GM23338 (cell line): Measurements from ENCODE around the gene IMPG2. TPM values are rescaled to one million over a fixed set of nuclear protein-coding genes. Genes with fewer than 3 reads are reported as not detected.

Experiments
- ATAC-seq: fragments of 200-7000 bp; cut with Tn5 transposase; 3 replicates; pipeline ENCODE4 v1.9.1; 2020
- DNase-seq: peaks from one replicate; pipeline ENCODE4 v3.0.0-alpha.2; 2015; ENCODE audit warnings: low spot score
- H2AFZ ChIP-seq: fragments of 200-600 bp; sonication (generic); 2 replicates; pipeline ENCODE4 v1.8.0; 2016; ENCODE audit warnings: antibody characterized with exemption, mild to moderate bottlenecking, moderate library complexity
- H3F3A ChIP-seq: fragments of 200-600 bp; sonication (generic); replicated peaks from 2 replicates; pipeline ENCODE4 v1.8.0; 2017; ENCODE audit warnings: antibody characterized with exemption, mixed run types, low read depth
- H3K27ac ChIP-seq: fragments of 200-600 bp; sonication (generic); 2 replicates; pipeline ENCODE4 v1.6.1; 2016; ENCODE audit warnings: low read depth
- H3K27me3 ChIP-seq: fragments of 200-600 bp; sonication (generic); 2 replicates; pipeline ENCODE4 v1.8.0; 2016; ENCODE audit warnings: mild to moderate bottlenecking, mixed run types, moderate library complexity; ENCODE audit not compliant: insufficient read depth
- H3K36me3 ChIP-seq: fragments of 200-600 bp; sonication (generic); 2 replicates; pipeline ENCODE4 v1.8.0; 2016; ENCODE audit warnings: mild to moderate bottlenecking; ENCODE audit not compliant: insufficient read depth
- H3K4me1 ChIP-seq: fragments of 200-600 bp; sonication (generic); 2 replicates; pipeline ENCODE4 v1.8.0; 2016; ENCODE audit warnings: mild to moderate bottlenecking, moderate library complexity; ENCODE audit not compliant: insufficient read depth
- H3K4me2 ChIP-seq: fragments of 200-600 bp; sonication (generic); 2 replicates; pipeline ENCODE4 v1.7.1; 2017; ENCODE audit warnings: mixed run types
- H3K4me3 ChIP-seq: fragments of 200-600 bp; sonication (generic); 2 replicates; pipeline ENCODE4 v1.6.1; 2016; ENCODE audit warnings: mixed run types
- H3K79me2 ChIP-seq: fragments of 200-600 bp; sonication (generic); replicated peaks from 2 replicates; pipeline ENCODE4 v1.8.0; 2017; ENCODE audit warnings: mild to moderate bottlenecking; ENCODE audit not compliant: insufficient read depth
- H3K9me2 ChIP-seq: fragments of 200-600 bp; sonication (generic); 2 replicates; pipeline ENCODE4 v1.8.0; 2017; ENCODE audit not compliant: insufficient read depth
- H4K20me1 ChIP-seq: fragments of 200-600 bp; sonication (generic); replicated peaks from 2 replicates; pipeline ENCODE4 v1.8.0; 2017; ENCODE audit warnings: mild to moderate bottlenecking; ENCODE audit not compliant: insufficient read depth
- H3K27ac Mint-ChIP-seq: 2 replicates; pipeline ENCODE4 v1.8.0; 2020; ENCODE audit warnings: inconsistent platforms, mild to moderate bottlenecking, moderate library complexity, mixed read lengths
- H3K27me3 Mint-ChIP-seq: 3 replicates; pipeline ENCODE4 v1.8.0; 2022; ENCODE audit warnings: low read depth, mild to moderate bottlenecking, moderate library complexity, mixed read lengths, inconsistent platforms; ENCODE audit not compliant: insufficient read depth, poor library complexity
- H3K36me3 Mint-ChIP-seq: 3 replicates; pipeline ENCODE4 v1.8.0; 2021; ENCODE audit warnings: low read depth, mild to moderate bottlenecking, inconsistent platforms, moderate library complexity, mixed read lengths
- H3K4me1 Mint-ChIP-seq: 3 replicates; pipeline ENCODE4 v1.8.0; 2020; ENCODE audit warnings: mild to moderate bottlenecking, inconsistent platforms, mixed read lengths
- H3K4me3 Mint-ChIP-seq: 3 replicates; pipeline ENCODE4 v1.8.0; 2021; ENCODE audit warnings: moderate library complexity, mild to moderate bottlenecking, inconsistent platforms, mixed read lengths
- H3K9me3 Mint-ChIP-seq: 3 replicates; pipeline ENCODE4 v1.8.0; 2020; ENCODE audit warnings: moderate library complexity, mild to moderate bottlenecking, inconsistent platforms, mixed read lengths
- CREB1 ChIP-seq: fragments of 250-450 bp; sonication (Bioruptor Pico); IDR thresholded peaks from 2 replicates; pipeline ENCODE4 v1.5.0; 2020; ENCODE audit warnings: low read depth, mild to moderate bottlenecking, moderate library complexity
- ETS1 ChIP-seq: IDR thresholded peaks from 2 replicates; pipeline ENCODE4 v1.6.1; 2016; ENCODE audit warnings: antibody characterized with exemption
- EZH2 ChIP-seq: fragments of 200-600 bp; sonication (generic); IDR thresholded peaks from one replicate; pipeline ENCODE4 v1.8.0; 2017; ENCODE audit warnings: antibody characterized with exemption, mild to moderate bottlenecking, low read depth; ENCODE audit not compliant: unreplicated experiment
- NANOG ChIP-seq: IDR thresholded peaks from 2 replicates; pipeline ENCODE4 v1.6.1; 2016; ENCODE audit warnings: antibody characterized with exemption, borderline replicate concordance
- POLR2AphosphoS5 ChIP-seq: IDR thresholded peaks from 2 replicates; pipeline ENCODE4 v1.6.1; 2016; ENCODE audit warnings: antibody characterized with exemption, low read depth
- REST ChIP-seq: IDR thresholded peaks from one replicate; pipeline ENCODE4 v1.6.1; 2018; ENCODE audit warnings: antibody characterized with exemption; ENCODE audit not compliant: unreplicated experiment
- STAT1 ChIP-seq: IDR thresholded peaks from one replicate; pipeline ENCODE4 v1.6.1; 2016; ENCODE audit warnings: antibody characterized with exemption; ENCODE audit not compliant: unreplicated experiment
- ZNF114 ChIP-seq: fragments of 250-450 bp; sonication (Bioruptor Pico); IDR thresholded peaks from 2 replicates; pipeline ENCODE4 v1.5.0; 2020; ENCODE audit warnings: mild to moderate bottlenecking, moderate library complexity
- polyA plus RNA-seq: library from polyadenylated mRNA; unstranded; fragments of >200 nt; fragmentation: Nextera tagmentation; extraction: Ambion mirVana; gene quantifications from 2 replicates; pipeline ENCODE4 v1.2.1, GENCODE V29; 2016
- total RNA-seq: library from RNA; depleted of rRNA; stranded (reverse); fragments of >200 nt; shearing (Covaris generic); gene quantifications from 2 replicates; pipeline ENCODE4 v1.2.3, GENCODE V29; 2014
- TF ChIP-seq, protein P1 (sequence below), 2 experiments: fragments of 200-600 bp in 1 of 2; sonication (generic) in 1 of 2; conservative IDR thresholded peaks; 2 replicates each; pipeline versions ENCODE4 v1.5.1 to v1.6.1; 2016 to 2017; ENCODE audit warnings: antibody characterized with exemption in 2 of 2, low read depth in 2 of 2, mild to moderate bottlenecking in 2 of 2, moderate library complexity in 1 of 2

Gene IMPG2
- total and polyA plus RNA-seq, 2 experiments from 2014 or later: not detected

GRCh38 chr3:101203411-101203810 is 117.0 kb downstream of the IMPG2 start:
- H3K4me1 Mint-ChIP-seq: peaks cover 3% of the 10 kb centered on the region; the same call in 1 of the 3 replicates
- no peak for ATAC-seq
- no peaks in the 10 kb centered on the region for H4K20me1 ChIP-seq
- H3F3A ChIP-seq: no peaks in the 10 kb centered on the region
- no peak overlapping the region for H3K27ac ChIP-seq
- no peaks in the 10 kb centered on the region for H3K9me2 ChIP-seq
- DNase-seq: no peak
- no peaks in the 10 kb centered on the region for H3K9me3 Mint-ChIP-seq
- H3K79me2 ChIP-seq: no peaks in the 10 kb centered on the region
- H3K27me3 ChIP-seq: no peaks in the 10 kb centered on the region
- TF ChIP-seq POLR2AphosphoS5 (no peak), NANOG (no peak), EZH2 (no peak), STAT1 (no peak), CREB1 (CRISPR knock-in tag) (no peak), REST (no peak), ETS1 (no peak), ZNF114 (CRISPR knock-in tag) (no peak)
- TF ChIP-seq, protein P1, sequence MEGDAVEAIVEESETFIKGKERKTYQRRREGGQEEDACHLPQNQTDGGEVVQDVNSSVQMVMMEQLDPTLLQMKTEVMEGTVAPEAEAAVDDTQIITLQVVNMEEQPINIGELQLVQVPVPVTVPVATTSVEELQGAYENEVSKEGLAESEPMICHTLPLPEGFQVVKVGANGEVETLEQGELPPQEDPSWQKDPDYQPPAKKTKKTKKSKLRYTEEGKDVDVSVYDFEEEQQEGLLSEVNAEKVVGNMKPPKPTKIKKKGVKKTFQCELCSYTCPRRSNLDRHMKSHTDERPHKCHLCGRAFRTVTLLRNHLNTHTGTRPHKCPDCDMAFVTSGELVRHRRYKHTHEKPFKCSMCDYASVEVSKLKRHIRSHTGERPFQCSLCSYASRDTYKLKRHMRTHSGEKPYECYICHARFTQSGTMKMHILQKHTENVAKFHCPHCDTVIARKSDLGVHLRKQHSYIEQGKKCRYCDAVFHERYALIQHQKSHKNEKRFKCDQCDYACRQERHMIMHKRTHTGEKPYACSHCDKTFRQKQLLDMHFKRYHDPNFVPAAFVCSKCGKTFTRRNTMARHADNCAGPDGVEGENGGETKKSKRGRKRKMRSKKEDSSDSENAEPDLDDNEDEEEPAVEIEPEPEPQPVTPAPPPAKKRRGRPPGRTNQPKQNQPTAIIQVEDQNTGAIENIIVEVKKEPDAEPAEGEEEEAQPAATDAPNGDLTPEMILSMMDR (conservative IDR thresholded peaks at IDR 0.05; ENCODE audit: low read depth in 2 of 2): no peak
- H3K4me3 Mint-ChIP-seq: no peak overlapping the region
- H3K36me3 Mint-ChIP-seq: no peaks in the 10 kb centered on the region
- H3K4me1 ChIP-seq: no peaks in the 10 kb centered on the region
- H3K36me3 ChIP-seq: no peaks in the 10 kb centered on the region
- no peak overlapping the region for H3K4me3 ChIP-seq
- no peak overlapping the region for H3K4me2 ChIP-seq
- H3K27ac Mint-ChIP-seq: no peak overlapping the region
- H2AFZ ChIP-seq: no peak overlapping the region
- peaks cover 5% of the 10 kb centered on the region for H3K27me3 Mint-ChIP-seq

DNA sequence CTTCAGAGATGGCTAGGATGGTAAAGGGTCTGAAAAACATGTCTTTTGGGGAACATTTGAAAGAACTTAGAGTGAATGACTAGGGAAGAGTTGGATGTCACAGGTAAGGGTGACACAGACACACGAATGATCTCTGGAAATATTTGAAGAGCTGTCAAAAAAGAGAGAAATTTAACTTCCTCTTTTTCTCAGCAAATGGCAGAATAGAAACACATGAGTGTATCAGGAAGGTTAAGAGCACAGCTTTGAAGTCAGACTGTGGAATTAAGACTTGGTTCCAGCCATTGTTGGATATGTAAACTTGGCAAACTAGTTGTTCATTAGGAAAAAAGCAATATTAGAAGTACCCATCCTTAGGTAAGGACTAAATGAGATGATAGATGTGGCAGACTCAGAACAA is 117.7 kb downstream of the IMPG2 start:
- H3K4me3 Mint-ChIP-seq: no peak overlapping the region
- DNase-seq: no peak

More for the DNA sequence above, 117.7 kb downstream of the IMPG2 start:
- Histone ChIP-seq H3K36me3 (no peaks in the 10 kb centered on the region), H3K79me2 (no peaks in the 10 kb centered on the region), H2AFZ (no peak overlapping the region), H3K27ac (no peak overlapping the region), H3K27me3 (no peaks in the 10 kb centered on the region), H3K9me2 (no peaks in the 10 kb centered on the region), H3F3A (no peaks in the 10 kb centered on the region), H3K4me2 (no peak overlapping the region), H4K20me1 (no peaks in the 10 kb centered on the region), H3K4me1 (no peaks in the 10 kb centered on the region), H3K4me3 (no peak overlapping the region)
- Mint-ChIP-seq H3K36me3 (no peaks in the 10 kb centered on the region), H3K27me3 (peaks cover 5% of the 10 kb centered on the region), H3K9me3 (no peaks in the 10 kb centered on the region), H3K27ac (no peak overlapping the region), H3K4me1 (peaks cover 3% of the 10 kb centered on the region; the same call in 1 of the 3 replicates)
- no peak for ATAC-seq
- TF ChIP-seq, protein P1 (conservative IDR thresholded peaks at IDR 0.05; ENCODE audit: low read depth in 2 of 2): no peak
- TF ChIP-seq EZH2: no peak
